Progenitor cell of endocrine pancreas (in vitro differentiated cells): Measurements from ENCODE around the gene SDF2L1. TPM values are rescaled to one million over a fixed set of nuclear protein-coding genes. Genes with fewer than 3 reads are reported as not detected.
"Not testable (repeated sequence)": the region's sequence is repeated elsewhere in the genome, so short reads cannot be mapped to it uniquely, and the experiment has no call there.

Source experiments
- DNase-seq: peaks from one replicate; pipeline ENCODE4 v3.0.0; 2021; ENCODE audit warnings: low spot score; ENCODE audit not compliant: unreplicated experiment
- H3K27ac Mint-ChIP-seq: 2 replicates; pipeline ENCODE4 v1.8.0; 2021; ENCODE audit warnings: mild to moderate bottlenecking, moderate library complexity, mixed read lengths
- H3K27me3 Mint-ChIP-seq: 2 replicates; pipeline ENCODE4 v1.8.0; 2021; ENCODE audit warnings: mixed read lengths
- H3K36me3 Mint-ChIP-seq: 2 replicates; pipeline ENCODE4 v1.8.0; 2022; ENCODE audit warnings: mixed read lengths; ENCODE audit not compliant: insufficient read depth
- H3K4me1 Mint-ChIP-seq: 2 replicates; pipeline ENCODE4 v1.8.0; 2021; ENCODE audit warnings: low read depth, mixed read lengths
- H3K4me3 Mint-ChIP-seq: 2 replicates; pipeline ENCODE4 v1.8.0; 2021; ENCODE audit warnings: low read depth, mild to moderate bottlenecking, moderate library complexity, mixed read lengths
- H3K9me3 Mint-ChIP-seq: 2 replicates; pipeline ENCODE4 v1.8.0; 2021; ENCODE audit warnings: low read depth, mixed read lengths
- total RNA-seq: library from RNA; stranded (reverse); gene quantifications from 2 replicates; pipeline ENCODE4 v1.2.1, GENCODE V29; 2021
- TF ChIP-seq, protein P1 (sequence below): fragments of 200-600 bp; sonication (generic); IDR thresholded peaks from one replicate; pipeline ENCODE4 v1.5.0; 2021; ENCODE audit warnings: antibody characterized with exemption, mild to moderate bottlenecking; ENCODE audit not compliant: unreplicated experiment

Gene SDF2L1
- total RNA-seq, 1 donor from 2014 or later: 27.0 TPM

DNA sequence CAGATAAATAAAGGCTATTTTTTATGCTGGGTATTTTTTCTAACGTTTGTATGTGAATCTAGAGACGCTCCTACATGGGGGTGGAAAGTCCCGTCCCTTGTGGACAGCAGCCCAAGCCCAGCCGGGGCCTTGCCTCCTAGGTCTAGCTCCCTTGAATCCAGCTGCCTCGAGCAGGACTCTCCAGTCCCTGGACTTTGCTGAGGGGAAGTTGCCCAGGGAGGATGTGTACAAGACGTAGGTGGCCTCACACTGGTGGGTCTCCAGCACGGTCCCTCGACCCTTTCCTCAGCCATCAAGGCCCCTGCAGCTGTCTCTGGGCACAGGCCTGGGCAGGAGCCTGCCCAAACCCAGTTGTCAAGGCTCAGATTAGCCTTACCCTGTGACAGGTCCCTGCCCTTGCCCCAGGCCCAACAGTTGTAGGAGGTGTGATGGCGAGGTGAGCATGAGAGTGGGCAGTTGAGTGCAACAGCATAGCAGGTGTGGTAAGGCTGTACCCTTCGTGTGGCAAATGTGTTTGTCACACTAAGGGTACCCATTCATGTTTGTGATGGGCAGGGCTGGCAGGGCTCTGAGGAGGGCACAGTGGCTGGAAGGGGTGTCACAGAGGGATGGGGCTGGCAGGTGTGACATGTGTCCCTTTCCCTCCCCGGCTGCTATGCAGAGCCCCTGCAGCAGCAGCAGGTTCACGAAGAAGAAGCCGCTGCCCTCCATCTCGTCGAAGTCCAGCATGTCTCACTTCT lies 6.2 kb upstream of the SDF2L1 start:
- no peaks in the 10 kb centered on the region for H3K4me1 Mint-ChIP-seq
- H3K36me3 Mint-ChIP-seq: no peaks in the 10 kb centered on the region
- TF ChIP-seq, protein P1, sequence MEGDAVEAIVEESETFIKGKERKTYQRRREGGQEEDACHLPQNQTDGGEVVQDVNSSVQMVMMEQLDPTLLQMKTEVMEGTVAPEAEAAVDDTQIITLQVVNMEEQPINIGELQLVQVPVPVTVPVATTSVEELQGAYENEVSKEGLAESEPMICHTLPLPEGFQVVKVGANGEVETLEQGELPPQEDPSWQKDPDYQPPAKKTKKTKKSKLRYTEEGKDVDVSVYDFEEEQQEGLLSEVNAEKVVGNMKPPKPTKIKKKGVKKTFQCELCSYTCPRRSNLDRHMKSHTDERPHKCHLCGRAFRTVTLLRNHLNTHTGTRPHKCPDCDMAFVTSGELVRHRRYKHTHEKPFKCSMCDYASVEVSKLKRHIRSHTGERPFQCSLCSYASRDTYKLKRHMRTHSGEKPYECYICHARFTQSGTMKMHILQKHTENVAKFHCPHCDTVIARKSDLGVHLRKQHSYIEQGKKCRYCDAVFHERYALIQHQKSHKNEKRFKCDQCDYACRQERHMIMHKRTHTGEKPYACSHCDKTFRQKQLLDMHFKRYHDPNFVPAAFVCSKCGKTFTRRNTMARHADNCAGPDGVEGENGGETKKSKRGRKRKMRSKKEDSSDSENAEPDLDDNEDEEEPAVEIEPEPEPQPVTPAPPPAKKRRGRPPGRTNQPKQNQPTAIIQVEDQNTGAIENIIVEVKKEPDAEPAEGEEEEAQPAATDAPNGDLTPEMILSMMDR: no peak
- H3K9me3 Mint-ChIP-seq: no peaks in the 10 kb centered on the region
- no peak overlapping the region for H3K4me3 Mint-ChIP-seq
- H3K27ac Mint-ChIP-seq: no peak overlapping the region
- no peaks in the 10 kb centered on the region for H3K27me3 Mint-ChIP-seq
- DNase-seq: no peak

DNA sequence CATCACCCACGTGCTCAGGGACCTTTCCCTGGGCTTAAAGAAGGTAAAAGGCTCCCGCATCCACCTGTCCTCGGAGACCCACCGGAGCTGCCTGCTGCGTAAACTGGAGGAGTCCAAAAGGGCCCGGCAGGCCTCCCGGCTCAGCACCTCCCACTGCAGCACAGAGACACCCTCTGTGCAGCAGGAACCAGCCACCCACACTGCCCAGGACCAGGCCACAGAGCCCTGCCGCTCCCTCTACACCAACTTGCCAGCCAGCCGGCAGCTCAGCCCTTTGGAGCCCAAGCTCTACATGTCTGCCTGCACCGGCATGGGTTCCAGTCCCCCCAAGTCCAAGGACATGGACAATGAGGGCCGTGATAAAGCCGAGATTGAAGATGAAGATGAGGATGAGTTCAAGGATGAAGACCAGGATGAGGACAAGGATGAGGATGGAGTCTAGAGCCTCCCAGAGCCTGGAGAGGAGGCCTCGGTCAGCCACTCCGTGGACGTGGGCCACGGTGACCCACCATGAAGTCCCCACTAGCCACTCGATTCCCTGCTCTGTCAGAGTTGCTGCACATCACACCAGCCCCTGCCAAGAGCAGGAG lies 5.4 kb upstream of the SDF2L1 start:
- no peaks in the 10 kb centered on the region for H3K27me3 Mint-ChIP-seq
- DNase-seq: no peak
- no peaks in the 10 kb centered on the region for H3K36me3 Mint-ChIP-seq

DNA sequence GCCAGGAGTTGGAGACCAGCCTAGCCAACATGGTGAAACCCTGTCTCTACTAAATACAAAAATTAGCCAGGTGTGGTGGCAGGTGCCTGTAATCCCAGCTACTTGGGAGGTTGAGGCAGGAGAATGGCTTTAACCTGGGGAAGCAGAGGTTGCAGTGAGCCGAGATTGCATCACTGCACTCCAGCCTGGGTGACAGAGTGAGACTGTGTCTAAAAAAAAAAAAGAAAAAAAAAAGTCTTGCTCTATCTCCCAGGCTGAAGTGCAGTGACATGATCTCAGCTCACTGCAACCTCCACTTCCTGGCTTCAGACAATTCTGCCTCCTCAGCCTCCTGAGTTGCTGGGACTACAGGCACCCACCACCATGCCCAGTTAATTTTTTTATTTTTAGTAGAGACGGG lies 4.7 kb upstream of the SDF2L1 start:
- H3K9me3 Mint-ChIP-seq, H3K4me3 Mint-ChIP-seq, DNase-seq, H3K4me1 Mint-ChIP-seq, H3K27ac Mint-ChIP-seq, H3K36me3 Mint-ChIP-seq, H3K27me3 Mint-ChIP-seq: not testable (repeated sequence)

More for the DNA sequence above, 5.4 kb upstream of the SDF2L1 start:
- Mint-ChIP-seq H3K27ac (no peak overlapping the region), H3K4me3 (no peak overlapping the region), H3K4me1 (peaks cover 3% of the 10 kb centered on the region), H3K9me3 (no peaks in the 10 kb centered on the region)
- TF ChIP-seq, protein P1: no peak

DNA sequence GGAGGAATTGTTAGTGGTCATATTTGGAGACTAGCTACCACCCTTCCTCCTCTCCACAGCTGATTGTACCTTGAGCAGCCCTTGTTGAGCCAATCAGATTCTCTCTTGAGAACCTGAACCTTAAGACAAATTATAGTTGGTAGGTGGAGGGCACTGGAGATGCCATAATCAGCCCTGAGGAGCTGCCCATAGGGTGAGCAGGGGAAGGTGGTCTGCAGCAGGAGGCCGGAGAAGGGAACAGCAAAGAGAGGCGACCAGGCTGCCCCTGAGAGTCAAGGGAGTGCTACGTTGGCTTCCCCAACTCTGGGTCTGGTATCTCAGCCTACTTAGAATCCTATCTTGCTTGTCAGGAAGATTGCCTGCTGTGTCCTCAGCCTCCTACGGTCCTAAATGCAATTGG lies 2.7 kb upstream of the SDF2L1 start:
- peak overlapping the region; percentile 53 for H3K27ac Mint-ChIP-seq
- H3K36me3 Mint-ChIP-seq: peaks cover 8% of the 10 kb centered on the region
- TF ChIP-seq, protein P1: no peak
- peaks cover 9% of the 10 kb centered on the region for H3K4me1 Mint-ChIP-seq
- DNase-seq: no peak
- no peaks in the 10 kb centered on the region for H3K9me3 Mint-ChIP-seq
- no peak overlapping the region for H3K4me3 Mint-ChIP-seq
- peaks cover 4% of the 10 kb centered on the region for H3K27me3 Mint-ChIP-seq

DNA sequence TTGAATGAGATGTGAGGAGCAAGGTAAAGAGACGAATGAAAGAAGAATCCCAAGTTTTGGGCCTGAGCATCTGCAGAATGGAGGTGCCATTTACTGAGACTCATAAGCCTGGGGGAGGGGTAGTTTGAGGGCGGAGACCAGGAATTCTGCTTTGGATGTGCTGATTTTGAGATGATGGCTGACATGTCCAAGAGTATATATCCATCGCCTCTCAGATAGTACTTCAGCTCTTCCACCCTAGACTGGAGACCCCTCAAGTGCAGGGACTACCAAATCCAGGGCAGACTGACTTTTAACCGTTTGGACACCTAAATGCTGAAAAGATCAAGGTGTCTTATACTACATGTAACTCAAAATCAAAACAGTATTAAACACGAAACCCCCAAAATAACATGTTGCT lies 1.3 kb upstream of the SDF2L1 start:
- TF ChIP-seq, protein P1: no peak
- Mint-ChIP-seq H3K27me3 (peaks cover 4% of the 10 kb centered on the region), H3K27ac (no peak overlapping the region), H3K4me3 (peak overlapping the region; percentile 81), H3K9me3 (no peaks in the 10 kb centered on the region), H3K4me1 (peaks cover 9% of the 10 kb centered on the region), H3K36me3 (peaks cover 8% of the 10 kb centered on the region)
- no peak for DNase-seq

DNA sequence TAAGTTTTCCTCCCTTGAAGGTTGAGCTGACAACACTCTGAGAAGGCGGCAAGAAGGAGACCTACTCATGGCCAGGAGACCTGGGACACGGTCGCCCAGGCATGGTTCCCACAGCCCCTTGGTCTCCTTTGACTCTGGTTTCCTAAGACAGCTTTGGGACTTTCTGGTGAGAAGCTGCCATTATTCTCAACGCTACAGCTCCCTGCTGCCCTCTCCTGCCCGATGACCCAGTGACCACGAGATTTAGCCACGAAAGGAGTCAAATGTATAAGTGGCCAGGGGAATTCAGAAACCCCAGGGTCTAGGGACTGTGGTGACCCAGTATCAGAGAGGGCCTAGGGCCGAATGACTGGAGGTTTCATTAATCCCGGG lies 699 bp upstream of the SDF2L1 start:
- Mint-ChIP-seq H3K27ac (peak overlapping the region; percentile 92), H3K36me3 (peaks cover 8% of the 10 kb centered on the region), H3K4me1 (peaks cover 9% of the 10 kb centered on the region), H3K4me3 (peak overlapping the region; percentile 81), H3K9me3 (no peaks in the 10 kb centered on the region), H3K27me3 (peaks cover 4% of the 10 kb centered on the region)
- TF ChIP-seq, protein P1: peak; percentile 58
- no peak for DNase-seq
